Nephron progenitor cell (in vitro differentiated cells): ENCODE results near the gene SNX1.
"Not testable (repeated sequence)": the region's sequence is repeated elsewhere in the genome, so short reads cannot be mapped to it uniquely, and the experiment has no call there.

Source experiments
- DNase-seq: peaks from one replicate; pipeline ENCODE4 v3.0.0; 2021
- H3K27ac Mint-ChIP-seq: 2 replicates; pipeline ENCODE4 v1.8.0; 2021; ENCODE audit warnings: mild to moderate bottlenecking, moderate library complexity, mixed read lengths
- H3K27me3 Mint-ChIP-seq: 2 replicates; pipeline ENCODE4 v1.8.0; 2021; ENCODE audit warnings: mild to moderate bottlenecking, low read depth, mixed read lengths; ENCODE audit not compliant: poor library complexity
- H3K36me3 Mint-ChIP-seq: 2 replicates; pipeline ENCODE4 v1.8.0; 2021; ENCODE audit warnings: low read depth, mixed read lengths
- H3K4me1 Mint-ChIP-seq: 2 replicates; pipeline ENCODE4 v1.8.0; 2021; ENCODE audit warnings: mixed read lengths
- H3K4me3 Mint-ChIP-seq: 2 replicates; pipeline ENCODE4 v1.8.0; 2021; ENCODE audit warnings: mild to moderate bottlenecking, moderate library complexity, mixed read lengths
- H3K9me3 Mint-ChIP-seq: 2 replicates; pipeline ENCODE4 v1.8.0; 2021; ENCODE audit warnings: mild to moderate bottlenecking, moderate library complexity, mixed read lengths
- TF ChIP-seq, protein P1 (sequence below): fragments of 200-600 bp; sonication (generic); IDR thresholded peaks from 2 replicates; pipeline ENCODE4 v1.5.0; 2021; ENCODE audit warnings: antibody characterized with exemption

Gene SNX1

DNA sequence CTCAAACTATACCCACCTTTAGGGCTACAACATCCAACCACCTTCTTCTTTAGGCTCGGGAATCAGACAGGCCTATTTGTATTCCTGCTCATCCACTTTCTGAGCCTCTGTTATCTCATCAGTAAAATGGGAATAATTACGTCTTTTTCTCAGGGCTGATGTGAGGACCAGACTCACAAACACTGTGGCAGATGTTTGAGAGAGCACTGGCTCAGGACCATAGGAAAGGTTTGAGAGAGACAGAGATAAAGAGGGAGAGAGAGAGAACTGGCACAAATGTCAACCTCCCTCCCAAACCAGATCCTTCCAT is 44.7 kb upstream of the SNX1 start:
- peaks cover 37% of the 10 kb centered on the region for H3K4me1 Mint-ChIP-seq
- H3K9me3 Mint-ChIP-seq = no peaks in the 10 kb centered on the region
- no peaks in the 10 kb centered on the region for H3K36me3 Mint-ChIP-seq
- TF ChIP-seq, protein P1, sequence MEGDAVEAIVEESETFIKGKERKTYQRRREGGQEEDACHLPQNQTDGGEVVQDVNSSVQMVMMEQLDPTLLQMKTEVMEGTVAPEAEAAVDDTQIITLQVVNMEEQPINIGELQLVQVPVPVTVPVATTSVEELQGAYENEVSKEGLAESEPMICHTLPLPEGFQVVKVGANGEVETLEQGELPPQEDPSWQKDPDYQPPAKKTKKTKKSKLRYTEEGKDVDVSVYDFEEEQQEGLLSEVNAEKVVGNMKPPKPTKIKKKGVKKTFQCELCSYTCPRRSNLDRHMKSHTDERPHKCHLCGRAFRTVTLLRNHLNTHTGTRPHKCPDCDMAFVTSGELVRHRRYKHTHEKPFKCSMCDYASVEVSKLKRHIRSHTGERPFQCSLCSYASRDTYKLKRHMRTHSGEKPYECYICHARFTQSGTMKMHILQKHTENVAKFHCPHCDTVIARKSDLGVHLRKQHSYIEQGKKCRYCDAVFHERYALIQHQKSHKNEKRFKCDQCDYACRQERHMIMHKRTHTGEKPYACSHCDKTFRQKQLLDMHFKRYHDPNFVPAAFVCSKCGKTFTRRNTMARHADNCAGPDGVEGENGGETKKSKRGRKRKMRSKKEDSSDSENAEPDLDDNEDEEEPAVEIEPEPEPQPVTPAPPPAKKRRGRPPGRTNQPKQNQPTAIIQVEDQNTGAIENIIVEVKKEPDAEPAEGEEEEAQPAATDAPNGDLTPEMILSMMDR = no peak
- no peak overlapping the region for H3K27ac Mint-ChIP-seq
- peaks cover 34% of the 10 kb centered on the region for H3K27me3 Mint-ChIP-seq
- H3K4me3 Mint-ChIP-seq = no peak overlapping the region
- no peak for DNase-seq

DNA sequence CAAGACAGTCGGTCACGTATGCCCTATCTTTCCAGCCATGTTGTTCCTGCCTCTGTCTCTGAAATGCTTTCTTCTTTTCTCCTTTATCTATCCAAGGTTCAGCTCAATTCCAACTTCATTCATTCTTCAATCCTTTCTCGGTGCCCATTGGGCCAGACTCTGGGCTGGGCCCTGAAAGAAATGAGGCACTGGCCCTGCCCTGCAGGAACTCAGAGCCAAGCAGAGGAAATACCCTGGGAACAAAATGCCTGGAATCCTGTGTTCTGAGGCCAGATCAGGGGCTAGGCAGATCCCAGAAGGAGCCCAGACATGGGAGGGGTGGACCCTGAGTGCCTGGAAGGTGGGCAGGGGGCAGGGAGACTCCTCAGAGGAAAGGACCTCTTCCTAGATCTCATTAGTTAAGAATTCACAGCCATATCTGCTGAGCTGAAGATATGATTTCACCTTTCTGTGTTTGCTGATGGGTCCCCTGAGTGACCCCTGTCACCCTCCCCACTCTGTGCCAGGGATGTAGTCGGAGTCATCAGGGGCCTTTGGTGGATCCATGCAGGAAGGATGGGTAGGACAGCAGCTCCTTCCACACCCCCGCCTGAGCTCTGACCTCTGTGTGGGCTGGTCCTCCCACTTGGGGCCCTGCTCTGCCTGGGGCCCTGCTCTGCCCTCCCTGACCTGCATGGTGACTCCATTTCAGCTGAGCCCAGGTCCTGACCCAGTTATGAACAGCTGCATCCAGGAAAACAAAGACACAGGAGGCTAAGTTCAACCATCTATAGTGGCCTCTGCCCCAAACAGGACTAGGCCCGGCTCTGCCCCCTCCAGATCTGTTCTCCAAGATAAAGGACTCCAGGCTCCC is 44.1 kb upstream of the SNX1 start:
- no peak for DNase-seq
- peaks cover 31% of the 10 kb centered on the region for H3K27me3 Mint-ChIP-seq
- H3K4me3 Mint-ChIP-seq = no peak overlapping the region
- H3K4me1 Mint-ChIP-seq = peaks cover 35% of the 10 kb centered on the region
- TF ChIP-seq, protein P1 = no peak
- H3K27ac Mint-ChIP-seq = no peak overlapping the region
- no peaks in the 10 kb centered on the region for H3K36me3 Mint-ChIP-seq
- no peaks in the 10 kb centered on the region for H3K9me3 Mint-ChIP-seq

DNA sequence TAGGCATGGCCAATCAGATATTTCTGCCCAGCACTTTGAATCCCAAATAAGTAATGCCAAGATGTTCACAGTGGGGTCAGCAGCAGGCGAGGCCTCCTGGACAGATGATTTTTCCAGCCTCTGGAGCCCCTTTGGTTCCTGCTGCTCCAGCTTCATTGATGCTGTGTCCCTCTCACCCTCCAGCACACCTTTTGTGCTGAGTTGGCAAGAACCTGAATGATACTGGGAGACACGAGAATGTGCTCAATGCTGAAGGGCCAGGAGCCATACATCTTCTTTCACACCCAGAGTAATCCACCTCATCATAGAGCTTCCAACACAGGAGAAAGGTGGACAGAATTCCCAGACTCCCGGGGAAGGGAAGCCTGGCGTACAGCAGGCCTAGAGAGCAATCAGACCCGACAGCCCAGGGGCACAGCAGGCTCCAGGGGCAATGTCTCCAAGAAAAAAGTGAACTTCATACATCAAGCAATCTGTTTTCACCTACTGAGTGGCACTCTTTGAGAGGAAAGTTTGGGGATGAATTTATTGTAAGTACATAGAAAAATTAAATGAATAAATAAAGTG is 42.8 kb upstream of the SNX1 start:
- TF ChIP-seq, protein P1 = no peak
- no peak for DNase-seq
- no peaks in the 10 kb centered on the region for H3K9me3 Mint-ChIP-seq
- H3K36me3 Mint-ChIP-seq = no peaks in the 10 kb centered on the region
- peaks cover 17% of the 10 kb centered on the region for H3K27me3 Mint-ChIP-seq
- no peak overlapping the region for H3K4me3 Mint-ChIP-seq
- no peak overlapping the region for H3K27ac Mint-ChIP-seq
- peaks cover 30% of the 10 kb centered on the region for H3K4me1 Mint-ChIP-seq

DNA sequence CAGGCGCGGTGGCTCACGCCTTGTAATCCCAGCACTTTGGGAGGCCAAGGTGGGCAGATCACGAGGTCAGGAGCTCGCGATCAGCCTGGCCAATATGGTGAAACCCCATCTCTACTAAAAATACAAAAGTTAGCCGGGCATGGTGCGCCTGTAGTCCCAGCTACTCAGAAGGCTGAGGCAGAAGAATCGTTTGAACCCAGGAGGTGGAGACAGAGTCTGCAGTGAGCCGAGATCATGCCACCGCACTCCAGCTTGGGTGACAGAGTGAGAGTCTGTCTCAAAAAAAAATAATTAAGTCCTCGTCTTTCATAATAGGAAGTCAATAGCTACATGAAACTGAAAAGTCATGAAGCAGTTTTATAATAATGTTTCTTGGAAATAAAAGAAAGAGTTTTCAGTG is 42.1 kb upstream of the SNX1 start:
- H3K27ac Mint-ChIP-seq, DNase-seq, H3K36me3 Mint-ChIP-seq, H3K4me3 Mint-ChIP-seq, H3K9me3 Mint-ChIP-seq: not testable (repeated sequence)
- peaks cover 11% of the 10 kb centered on the region for H3K27me3 Mint-ChIP-seq
- peaks cover 30% of the 10 kb centered on the region for H3K4me1 Mint-ChIP-seq

DNA sequence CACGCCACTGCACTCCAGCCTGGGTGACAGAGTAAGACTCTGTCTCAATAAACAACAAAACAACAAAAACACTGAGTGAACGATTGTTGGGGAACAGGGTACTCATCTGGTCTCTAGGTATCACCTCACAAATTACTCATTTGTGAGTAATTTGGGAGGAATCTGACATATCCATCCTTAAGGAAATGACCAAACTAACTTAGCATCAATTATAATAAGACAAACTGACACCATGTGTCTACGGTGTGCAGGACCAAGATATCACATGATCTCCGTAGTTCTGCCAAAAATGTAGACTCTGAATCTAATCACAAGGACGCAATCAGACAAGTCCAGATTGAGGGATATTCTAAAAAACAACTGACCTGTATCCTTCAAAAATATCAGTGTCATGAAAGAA is 37.5 kb upstream of the SNX1 start:
- DNase-seq = no peak
- H3K4me3 Mint-ChIP-seq = no peak overlapping the region
- H3K27me3 Mint-ChIP-seq = peaks cover 6% of the 10 kb centered on the region
- TF ChIP-seq, protein P1 = no peak
- peaks cover 8% of the 10 kb centered on the region for H3K9me3 Mint-ChIP-seq
- H3K27ac Mint-ChIP-seq = no peak overlapping the region
- H3K4me1 Mint-ChIP-seq = peaks cover 3% of the 10 kb centered on the region
- H3K36me3 Mint-ChIP-seq = no peaks in the 10 kb centered on the region

DNA sequence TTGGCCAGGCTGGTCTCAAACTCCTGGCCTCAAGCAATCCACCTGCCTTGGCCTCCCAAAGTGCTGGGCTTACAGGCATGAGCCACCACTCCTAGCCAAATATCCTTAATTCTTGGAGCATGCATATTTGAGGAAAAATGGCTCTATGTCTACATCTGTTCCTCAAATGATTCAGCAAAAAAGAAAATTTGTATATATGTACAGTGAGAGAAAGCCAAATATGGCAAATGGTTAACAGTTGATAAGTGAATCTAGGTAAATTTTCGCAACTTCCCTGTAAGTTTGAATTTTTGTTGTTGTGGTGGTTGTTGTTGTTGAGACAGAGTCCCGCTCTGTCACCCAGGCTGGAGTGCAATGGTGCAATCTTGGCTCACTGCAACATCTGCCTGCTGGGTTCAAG is 36.7 kb upstream of the SNX1 start:
- H3K27me3 Mint-ChIP-seq, DNase-seq, H3K4me3 Mint-ChIP-seq, H3K36me3 Mint-ChIP-seq, H3K27ac Mint-ChIP-seq, H3K9me3 Mint-ChIP-seq: not testable (repeated sequence)
- H3K4me1 Mint-ChIP-seq = peaks cover 12% of the 10 kb centered on the region

DNA sequence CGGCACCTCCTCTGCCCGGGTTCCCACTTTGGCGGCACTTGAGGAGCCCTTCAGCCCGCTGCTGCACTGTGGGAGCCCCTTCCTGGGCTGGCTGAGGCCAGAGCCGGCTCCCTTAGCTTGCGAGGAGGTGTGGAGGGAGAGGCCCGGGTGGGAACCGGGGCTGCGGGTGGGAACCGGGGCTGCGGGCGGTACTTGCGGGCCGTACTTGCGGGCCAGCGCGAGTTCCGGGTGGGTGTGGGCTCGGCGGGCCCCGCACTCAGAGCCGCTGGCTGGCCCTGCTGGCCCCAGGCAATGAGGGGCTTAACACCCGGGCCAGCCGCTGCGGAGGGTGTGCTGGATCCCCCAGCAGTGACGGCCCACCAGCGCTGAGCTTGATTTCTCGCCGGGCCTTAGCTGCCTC is 35.1 kb upstream of the SNX1 start:
- TF ChIP-seq, protein P1 = no peak
- Mint-ChIP-seq H3K27me3 (peaks cover 5% of the 10 kb centered on the region), H3K9me3 (peaks cover 8% of the 10 kb centered on the region), H3K27ac (no peak overlapping the region), H3K36me3 (no peaks in the 10 kb centered on the region), H3K4me3 (no peak overlapping the region), H3K4me1 (peaks cover 13% of the 10 kb centered on the region)
- no peak for DNase-seq
